HPDE6-E6E7 (cell line): ENCODE data around the gene SORCS3.

Experiments
- DNase-seq: peaks from one replicate; pipeline ENCODE4 v3.0.0; 2011; ENCODE audit warnings: missing footprints; ENCODE audit errors: extremely low spot score

The SORCS3 gene

GRCh38 chr10:104646146-104646545, 5.1 kb downstream of the SORCS3 start:
- no peak for DNase-seq

GRCh38 chr10:104648421-104648820, 7.3 kb downstream of the SORCS3 start:
- no peak for DNase-seq

DNA sequence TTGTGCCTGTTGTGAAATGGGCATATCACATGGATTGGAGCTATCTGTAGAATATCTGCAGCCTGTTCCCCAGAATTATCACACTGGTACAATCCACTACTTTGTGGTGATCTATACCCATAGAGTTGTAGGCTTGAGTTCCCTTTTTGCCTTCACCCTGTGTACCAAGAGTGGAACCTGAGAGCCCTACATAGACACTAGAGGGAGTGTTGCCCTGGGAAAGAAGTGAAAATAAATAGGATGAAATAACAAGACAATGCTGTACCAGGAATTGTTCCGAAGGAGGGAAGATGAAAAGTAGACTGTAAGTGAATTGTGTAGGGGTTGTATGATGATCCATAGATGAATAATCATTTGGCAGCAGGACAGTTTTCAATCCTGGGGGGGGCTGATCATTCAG, 9.0 kb downstream of the SORCS3 start:
- DNase-seq, result no peak

DNA sequence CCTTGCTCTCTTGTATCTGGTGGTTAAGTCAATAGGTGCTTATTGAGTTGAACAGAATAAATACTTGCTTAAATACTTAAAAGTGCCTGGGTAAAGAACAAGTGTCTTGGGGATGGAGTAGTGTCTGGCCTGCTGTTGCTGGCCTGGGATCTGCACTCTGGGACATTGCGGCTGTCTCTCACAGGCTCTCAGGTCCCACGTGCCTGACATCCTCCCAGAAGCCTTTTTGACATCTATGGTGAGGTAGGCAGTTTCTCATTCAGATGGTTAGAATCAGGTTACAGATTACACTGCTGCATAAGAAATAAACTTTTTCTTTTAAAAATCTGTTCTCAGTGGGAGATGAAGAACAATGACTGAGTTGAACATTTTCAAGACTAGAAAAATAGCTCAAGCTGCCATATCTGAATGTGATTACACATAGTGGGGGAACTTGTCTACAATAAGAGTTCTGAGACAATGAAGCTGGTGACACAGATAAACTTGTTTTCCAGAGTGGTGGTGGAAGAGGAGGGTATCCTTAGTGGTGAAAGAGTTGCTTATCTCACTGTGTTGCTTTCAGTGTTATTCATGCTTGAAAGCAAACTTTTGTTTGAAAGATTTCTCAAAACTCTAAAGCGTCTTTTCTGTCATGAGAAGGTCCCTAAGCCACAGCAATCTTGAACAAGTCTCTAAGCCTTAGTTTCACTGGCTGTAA, 9.7 kb downstream of the SORCS3 start:
- DNase-seq, result no peak

DNA sequence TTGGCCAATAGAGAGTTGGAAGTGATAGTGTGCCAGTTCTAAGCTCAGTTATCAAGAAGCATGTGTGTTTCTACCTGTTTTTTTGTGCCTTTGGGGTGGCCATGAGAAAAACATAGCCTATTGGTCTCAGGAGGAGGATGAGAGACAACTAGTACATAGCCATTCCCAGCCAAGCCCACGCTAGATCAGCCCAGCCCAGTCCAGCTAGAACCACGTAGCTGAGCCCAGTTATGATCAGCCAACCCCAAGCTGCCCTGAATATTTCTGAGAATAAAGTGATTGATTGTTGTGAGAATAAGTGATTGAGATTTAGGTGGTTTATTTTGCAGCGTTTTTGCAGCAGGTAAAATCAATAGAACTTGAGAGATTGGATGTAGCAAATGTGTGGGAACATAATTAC, 15.9 kb downstream of the SORCS3 start:
- no peak for DNase-seq

DNA sequence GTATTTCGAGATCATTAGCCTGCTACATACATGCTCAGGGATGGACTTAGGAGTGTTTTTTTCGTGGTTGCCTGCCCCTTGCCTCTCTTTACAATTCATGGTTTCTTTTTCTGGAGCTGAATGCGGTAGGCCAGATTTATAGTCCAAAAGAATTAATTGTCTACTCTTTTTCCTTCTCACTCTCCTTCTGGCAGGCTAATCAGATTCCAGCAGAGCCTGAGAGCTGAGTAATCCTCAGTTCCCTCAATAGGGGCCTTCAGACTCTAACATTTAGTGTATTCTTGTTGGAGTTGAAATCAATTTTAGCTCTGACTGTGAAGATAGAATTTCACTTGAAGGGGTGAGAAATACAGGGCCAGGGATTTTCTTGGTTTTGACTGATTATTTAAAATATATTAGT, 16.4 kb downstream of the SORCS3 start:
- DNase-seq, result no peak

DNA sequence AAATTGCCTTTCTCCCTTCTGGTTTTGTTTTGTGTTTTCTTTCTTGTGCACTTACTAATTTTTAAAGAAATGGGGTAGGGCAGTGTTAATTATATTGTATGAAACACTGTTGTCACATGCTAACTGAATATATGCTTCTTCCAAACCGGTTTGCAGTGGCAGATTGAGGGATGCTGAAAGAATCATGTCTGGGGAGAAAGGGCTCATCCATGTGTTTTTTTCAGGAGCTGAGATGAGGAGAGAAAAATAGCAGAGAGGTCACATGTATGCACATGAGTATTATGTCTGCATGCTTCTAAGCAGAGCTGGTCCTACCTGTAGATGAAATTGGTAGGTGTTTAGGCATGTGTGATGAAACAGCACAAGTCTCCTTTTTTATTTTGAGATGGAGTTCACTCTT, 17.0 kb downstream of the SORCS3 start:
- no peak for DNase-seq

DNA sequence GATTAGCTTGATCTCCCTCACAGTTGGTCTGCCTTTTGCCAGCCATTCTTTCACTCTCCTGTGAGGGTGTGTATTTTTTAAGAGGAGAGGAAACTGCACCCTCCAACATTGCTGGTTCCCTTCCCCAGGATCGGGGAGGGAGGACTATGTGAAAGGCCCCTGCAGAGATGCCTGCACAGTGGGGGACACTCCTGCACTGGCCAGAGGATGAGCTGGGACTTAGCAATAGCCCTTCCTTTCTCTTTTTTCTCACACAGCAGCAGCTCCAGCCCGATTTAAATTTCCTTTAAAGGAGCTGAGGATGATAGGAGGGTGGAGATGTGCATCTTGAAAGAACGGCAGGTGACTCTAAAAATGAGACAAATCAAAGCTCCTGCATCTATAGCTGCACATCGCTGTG, 18.7 kb downstream of the SORCS3 start:
- DNase-seq, result no peak

DNA sequence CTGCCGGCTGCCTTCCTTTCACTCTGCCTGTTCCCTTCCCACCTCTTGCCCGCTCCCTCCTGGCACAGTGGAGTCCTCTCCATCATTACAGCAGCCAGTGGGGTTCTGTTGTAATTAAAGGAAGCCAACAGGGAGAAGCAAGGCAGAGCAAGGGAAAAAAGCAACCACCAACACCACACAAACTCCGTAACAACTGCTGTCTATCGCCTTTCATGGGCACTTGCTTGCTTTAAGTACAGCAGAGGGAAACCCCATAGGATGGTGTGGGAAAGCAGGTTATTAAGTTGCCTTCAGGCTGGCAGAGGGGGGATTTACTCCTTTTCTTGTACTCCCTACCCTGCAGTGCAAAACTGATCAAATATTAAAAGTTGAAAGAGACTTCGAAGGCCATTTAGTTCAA, 22.0 kb downstream of the SORCS3 start:
- no peak for DNase-seq

DNA sequence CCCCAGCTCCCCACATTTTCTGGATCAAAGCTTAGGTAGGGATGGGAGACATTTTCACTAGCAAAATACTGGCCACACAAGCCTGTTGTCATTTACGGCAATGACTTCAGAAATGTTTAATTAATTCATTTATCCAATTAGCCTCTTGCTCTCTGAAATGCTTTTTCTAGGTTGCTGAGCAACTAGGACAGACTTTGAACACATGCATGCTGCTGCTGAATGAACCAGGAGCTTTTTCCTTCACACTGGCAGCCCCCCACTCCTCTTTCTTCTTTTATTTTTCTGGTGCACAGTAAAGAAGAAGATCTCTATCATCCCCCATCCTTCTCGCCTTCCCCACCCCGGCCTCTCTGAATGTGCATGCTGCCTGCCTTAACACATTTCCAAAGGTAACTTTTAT, 22.5 kb downstream of the SORCS3 start:
- no peak for DNase-seq

- no peak for DNase-seq
These were observed 23.1 kb downstream of the SORCS3 start for GRCh38 chr10:104664205-104664604.

- no peak for DNase-seq
These were observed 24.1 kb downstream of the SORCS3 start for GRCh38 chr10:104665174-104665573.

DNA sequence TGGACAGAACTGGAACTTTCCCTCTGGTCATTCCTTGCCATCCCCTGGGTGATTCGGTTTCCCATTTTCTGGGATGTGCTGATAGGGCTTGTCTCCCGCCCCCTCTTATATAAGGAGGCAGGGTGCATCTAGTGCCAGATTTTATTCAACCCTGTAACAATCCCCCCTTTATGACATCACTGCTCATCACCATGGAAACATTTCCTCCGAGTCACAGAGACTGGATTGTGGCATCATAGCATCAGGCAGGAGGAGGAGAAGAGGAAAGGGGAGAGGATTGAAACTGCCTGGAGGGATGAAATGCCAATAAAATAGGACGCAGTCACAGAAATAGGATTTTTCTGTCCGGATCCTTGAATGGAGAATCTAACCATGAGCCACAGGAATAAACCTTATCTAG, 25.0 kb downstream of the SORCS3 start:
- no peak for DNase-seq

DNA sequence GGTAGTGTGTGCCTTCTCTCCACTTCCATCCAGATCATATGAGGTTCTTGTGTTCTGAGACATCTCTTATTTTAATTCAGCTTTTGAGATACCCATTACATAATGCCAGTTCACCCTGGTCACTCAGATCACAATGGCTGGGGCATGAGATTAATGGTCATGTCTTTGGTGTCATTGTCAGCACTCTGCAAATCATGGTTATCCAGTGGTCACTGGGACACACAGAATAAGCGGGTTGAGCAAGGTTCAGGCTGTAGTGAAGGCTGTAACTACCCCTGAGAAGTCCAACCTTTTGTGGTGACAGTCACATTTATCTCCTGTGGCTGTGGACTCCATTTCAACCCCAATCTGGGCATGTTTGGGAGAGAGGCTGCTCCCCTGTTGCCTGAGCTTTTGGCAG, 35.8 kb downstream of the SORCS3 start:
- DNase-seq, result no peak

DNA sequence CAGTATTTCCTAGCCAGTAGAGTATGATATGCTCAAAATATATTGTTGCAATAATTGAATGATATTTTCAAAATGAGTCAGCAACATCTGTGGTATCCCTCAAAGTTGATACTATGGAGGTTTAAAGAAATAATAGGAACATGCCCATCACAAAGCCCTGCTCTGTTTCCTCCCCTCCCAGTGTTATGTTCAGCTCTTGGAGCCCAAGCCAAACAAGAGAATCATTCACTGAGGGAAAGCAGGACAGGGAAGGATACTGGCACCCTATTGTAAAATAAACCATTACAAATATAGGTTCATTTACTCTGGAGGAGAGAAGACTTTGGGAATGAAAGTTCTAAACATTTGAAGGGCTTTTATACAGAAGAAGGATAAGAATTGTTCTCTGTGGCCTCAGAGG, 37.6 kb downstream of the SORCS3 start:
- DNase-seq, result no peak

GRCh38 chr10:104680467-104681401, 39.6 kb downstream of the SORCS3 start:
- no peak for DNase-seq

GRCh38 chr10:104681485-104681884, 40.4 kb downstream of the SORCS3 start:
- DNase-seq, result no peak

- DNase-seq, result no peak
These were observed 42.5 kb downstream of the SORCS3 start for GRCh38 chr10:104683567-104683966.

- DNase-seq, result no peak
These were observed 45.7 kb downstream of the SORCS3 start for GRCh38 chr10:104686829-104687228.

DNA sequence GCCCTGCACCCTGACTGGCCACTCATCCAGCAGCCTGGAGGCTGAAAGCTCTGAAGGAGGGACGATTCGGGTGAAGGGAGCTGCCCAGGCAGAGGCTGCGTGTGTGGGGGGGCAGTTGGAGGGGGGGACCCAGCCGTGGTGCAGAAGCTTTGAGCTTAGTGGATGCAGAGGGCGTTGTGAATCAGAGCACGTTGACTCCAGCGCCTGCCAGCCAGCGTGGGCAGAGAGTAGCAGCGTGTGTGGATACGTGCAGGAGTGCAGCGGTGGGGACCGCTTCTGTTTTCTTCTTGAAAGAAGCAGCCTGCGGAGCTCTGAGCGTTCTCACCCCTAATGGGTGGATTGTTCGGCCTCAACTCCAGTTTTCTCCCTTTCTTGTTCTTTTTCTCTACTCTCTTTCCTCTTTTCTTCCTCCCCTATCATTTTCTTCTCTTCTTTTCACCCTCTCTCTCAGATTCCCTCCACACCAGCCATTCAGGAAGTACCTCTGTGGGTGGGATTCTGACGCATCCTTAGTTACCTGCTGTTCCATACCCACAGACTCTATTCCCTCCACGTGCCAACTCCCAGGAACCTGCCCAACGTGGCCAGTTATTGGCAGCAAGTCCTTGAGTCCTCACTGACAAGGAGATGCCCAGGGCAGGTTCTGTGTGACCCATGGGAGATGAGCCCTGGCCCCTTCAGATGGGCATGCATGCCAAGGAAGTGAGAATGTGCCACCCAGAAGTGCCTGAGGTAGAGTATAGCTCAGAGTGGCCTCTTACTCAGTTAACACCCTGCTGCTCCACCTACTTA, 47.4 kb downstream of the SORCS3 start:
- no peak for DNase-seq

DNA sequence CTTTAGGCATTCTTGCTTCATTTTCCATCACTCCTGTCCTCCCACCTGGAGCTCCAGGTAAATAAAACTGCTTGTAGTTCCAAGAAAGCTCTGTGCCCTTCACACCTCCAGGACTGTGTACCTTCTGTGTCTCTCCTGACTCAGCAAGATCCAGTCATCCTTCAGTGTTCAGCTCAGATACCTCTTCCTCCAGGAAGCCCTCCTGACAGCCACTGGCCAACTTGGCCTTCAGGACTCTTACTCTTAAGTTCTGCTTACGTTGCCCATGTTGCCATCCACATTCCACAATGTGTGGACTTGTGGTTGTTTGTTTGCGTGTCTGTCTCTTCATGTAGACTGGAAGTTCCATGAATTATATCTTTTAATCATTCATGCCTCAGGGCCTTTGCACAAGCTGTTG, 48.0 kb downstream of the SORCS3 start:
- DNase-seq, result no peak

DNA sequence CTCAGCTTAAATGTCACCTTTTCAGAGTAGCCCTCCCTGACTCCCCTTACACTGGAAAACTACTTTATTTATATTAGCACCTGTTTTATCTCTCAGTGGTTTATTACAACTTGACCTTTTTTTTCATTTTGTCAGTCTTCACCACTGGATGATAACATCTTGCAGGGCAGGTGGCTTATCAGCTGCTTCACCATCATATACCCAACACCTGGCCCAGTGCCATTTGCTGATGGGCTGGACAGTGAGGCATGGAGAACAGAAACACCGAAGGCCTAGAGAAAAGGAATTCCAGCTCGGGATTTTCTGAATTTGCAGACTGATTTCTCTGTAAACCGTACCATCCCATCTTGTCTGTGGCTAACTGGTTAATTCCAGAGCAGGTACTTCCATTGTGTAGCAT, 48.5 kb downstream of the SORCS3 start:
- no peak for DNase-seq
